Heart left ventricle (tissue), 13 donors: ENCODE results near the gene ANXA2.

Experiments used
- POLR2A ChIP-seq, 2 donors: fragments of 450-650 bp; IDR thresholded peaks; one replicate each; pipeline ENCODE4 v1.6.1; 2017; ENCODE audit warnings: antibody characterized with exemption in 2 of 2, mild to moderate bottlenecking in 2 of 2, moderate library complexity in 2 of 2
- TF ChIP-seq, protein P1 (sequence below), 12 donors: fragments of 200-600 bp; sonication (generic) in 4 of 12; IDR thresholded peaks; one replicate each; pipeline versions ENCODE4 v1.5.0 to v1.8.0; 2018 to 2022; ENCODE audit warnings: antibody characterized with exemption in 12 of 12, mild to moderate bottlenecking in 5 of 12
- donor health status: ischemic (EF 13 %, LVEDD 7.1; RV severe dilation, severe dysfunction).
- donor health status: DM: no; HTN: yes; CAD: no.
- donor health status: DM: no; HTN: no; CAD: no.
- donor health status: ischemic (EF 25% LVEDD 6.9; RV normal size, moderate dysfunction).
- donor health status: ischemic (EF 25% LVEDD 5.7; RV mildly dilated, moderate dysfunction).
- donor health status: ischemic (EF 35%, LVEDD 5.7; RV mildly dilated, moderate dysfunction).
- donor health status: nonischemic (EF 11% LVEDD 7.7; RV severe dilation, severe dysfunction).
- donor health status: DM: yes; HTN: yes; CAD: no.
- donor health status: PGD.
- donor health status: ischemic (EF 29% LVEDD 5.4; RV normal size, mild dysfunction).
- donor health status: nonischemic (EF 23%, LVEDD 6.1; RV moderate dilation, normal function).

DNA sequence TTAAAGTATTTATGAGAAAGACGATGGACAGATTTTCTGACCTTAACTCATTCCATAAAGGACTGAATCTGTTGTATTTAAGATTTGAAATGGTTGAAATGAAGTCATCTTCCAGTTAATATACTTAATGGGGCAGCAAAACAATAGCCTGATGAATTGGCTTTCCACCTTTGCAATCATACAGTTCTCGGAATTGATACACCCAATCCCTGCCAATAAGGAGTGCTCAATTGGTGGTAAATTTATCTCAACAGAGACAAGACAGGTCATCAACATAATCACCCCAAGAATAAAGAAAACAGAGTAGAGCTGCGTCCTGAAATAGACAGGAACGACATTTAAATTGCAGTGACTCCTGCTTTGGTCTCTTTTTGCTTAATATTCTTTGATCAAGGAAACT, 11.2 kb downstream of the ANXA2 start:
- TF ChIP-seq POLR2A (IDR thresholded peaks at IDR 0.05), result no peak
- TF ChIP-seq, protein P1, sequence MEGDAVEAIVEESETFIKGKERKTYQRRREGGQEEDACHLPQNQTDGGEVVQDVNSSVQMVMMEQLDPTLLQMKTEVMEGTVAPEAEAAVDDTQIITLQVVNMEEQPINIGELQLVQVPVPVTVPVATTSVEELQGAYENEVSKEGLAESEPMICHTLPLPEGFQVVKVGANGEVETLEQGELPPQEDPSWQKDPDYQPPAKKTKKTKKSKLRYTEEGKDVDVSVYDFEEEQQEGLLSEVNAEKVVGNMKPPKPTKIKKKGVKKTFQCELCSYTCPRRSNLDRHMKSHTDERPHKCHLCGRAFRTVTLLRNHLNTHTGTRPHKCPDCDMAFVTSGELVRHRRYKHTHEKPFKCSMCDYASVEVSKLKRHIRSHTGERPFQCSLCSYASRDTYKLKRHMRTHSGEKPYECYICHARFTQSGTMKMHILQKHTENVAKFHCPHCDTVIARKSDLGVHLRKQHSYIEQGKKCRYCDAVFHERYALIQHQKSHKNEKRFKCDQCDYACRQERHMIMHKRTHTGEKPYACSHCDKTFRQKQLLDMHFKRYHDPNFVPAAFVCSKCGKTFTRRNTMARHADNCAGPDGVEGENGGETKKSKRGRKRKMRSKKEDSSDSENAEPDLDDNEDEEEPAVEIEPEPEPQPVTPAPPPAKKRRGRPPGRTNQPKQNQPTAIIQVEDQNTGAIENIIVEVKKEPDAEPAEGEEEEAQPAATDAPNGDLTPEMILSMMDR (IDR thresholded peaks at IDR 0.05), result no peak
